NT2/D1 (cell line): Measurements from ENCODE around the gene ADA.

ENCODE experiments used
- YY1 ChIP-seq: IDR thresholded peaks from 2 replicates; pipeline ENCODE4 v1.6.1; 2011; ENCODE audit not compliant: insufficient read length, insufficient read depth
- ZNF274 ChIP-seq: IDR thresholded peaks from 2 replicates; pipeline ENCODE4 v1.6.1; 2011; ENCODE audit warnings: mild to moderate bottlenecking, low read depth, low read length

DNA sequence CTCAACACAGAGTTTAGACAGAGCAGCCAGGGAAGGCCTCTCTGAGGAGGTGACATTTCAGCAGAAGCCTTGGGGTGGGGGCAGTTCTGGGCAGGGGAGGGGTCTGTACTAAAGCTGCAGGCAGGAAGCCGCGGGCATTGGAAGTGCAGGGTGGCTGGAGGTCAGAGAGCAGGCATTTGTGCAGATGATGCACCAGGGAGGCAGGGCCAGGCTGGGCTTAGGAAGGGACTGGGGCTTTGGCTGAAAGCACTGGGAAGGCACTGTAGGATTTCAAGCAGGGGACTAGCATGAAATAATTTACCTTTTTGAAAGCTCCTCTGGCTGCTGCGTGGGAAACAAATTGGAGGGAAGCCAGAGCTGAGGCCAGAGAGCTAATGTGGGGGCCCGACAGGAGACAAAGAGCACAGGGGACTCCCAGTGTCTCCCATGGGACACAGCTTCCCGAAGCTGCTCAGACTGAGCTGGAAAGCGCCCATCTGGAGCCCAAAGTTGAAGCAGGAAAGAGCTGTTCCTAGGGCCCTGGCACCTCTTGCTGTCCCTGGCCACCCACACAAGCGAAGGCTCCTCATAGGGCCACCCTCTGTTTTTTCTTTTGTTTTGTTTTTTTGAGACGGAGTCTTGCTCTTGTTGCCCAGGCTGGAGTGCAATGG lies 19.3 kb downstream of the ADA start:
- TF ChIP-seq ZNF274, result no peak
- no peak for TF ChIP-seq YY1
